IMR-90 (cell line): Measurements from ENCODE around the gene SMAD2. TPM values are rescaled to one million over a fixed set of nuclear protein-coding genes. Genes with fewer than 3 reads are reported as not detected.

Experiments used
- ATAC-seq: fragments of 200-7000 bp; cut with Tn5 transposase; 2 replicates; pipeline ENCODE4 v1.9.1; 2020; ENCODE audit warnings: low read depth, mild to moderate bottlenecking, moderate library complexity
- BruUV-seq: library from RNA; stranded (reverse); fragments of 400-500 nt; replicated peaks from 2 replicates; lab custom pipeline; 2021; lab: Mats Ljungman, UMichigan
- CTCF ChIA-PET: fragments of 300-600 bp; formaldehyde crosslinking; extraction: SDS; loops from one replicate; lab custom pipeline; 2021; ENCODE audit warnings: antibody characterized with exemption; lab: Yijun Ruan, JAX
- POLR2A ChIA-PET: fragments of 300-600 bp; sonication (Branson Sonifier 250); formaldehyde crosslinking; loops from one replicate; lab custom pipeline; 2022; ENCODE audit warnings: antibody characterized with exemption; ENCODE audit not compliant: unreplicated experiment; lab: Charles Lee
- DNase-seq: peaks from one replicate; pipeline ENCODE4 v3.0.0; 2013
- H2AFZ ChIP-seq: replicated peaks from 2 replicates; pipeline ENCODE3; 2013; ENCODE audit warnings: low read length, mild to moderate bottlenecking; ENCODE audit not compliant: poor library complexity
- H2AK5ac ChIP-seq: 2 replicates; pipeline ENCODE4 v1.6.1; 2013; ENCODE audit warnings: low read depth, low read length, inconsistent platforms
- H2AK9ac ChIP-seq: replicated peaks from 2 replicates; pipeline ENCODE3; 2013; ENCODE audit warnings: mild to moderate bottlenecking, low read depth, low read length, moderate library complexity; ENCODE audit not compliant: poor library complexity
- H2BK120ac ChIP-seq: 2 replicates; pipeline ENCODE4 v1.6.1; 2013; ENCODE audit warnings: low read depth, low read length, inconsistent platforms
- H2BK15ac ChIP-seq: 3 replicates; pipeline ENCODE4 v1.6.1; 2013; ENCODE audit warnings: low read depth, low read length, inconsistent platforms
- H2BK20ac ChIP-seq: 2 replicates; pipeline ENCODE4 v1.6.1; 2013; ENCODE audit warnings: low read depth, mild to moderate bottlenecking, inconsistent platforms, low read length, moderate library complexity
- H2BK5ac ChIP-seq: 2 replicates; pipeline ENCODE4 v1.6.1; 2013; ENCODE audit warnings: mild to moderate bottlenecking, low read depth, low read length, inconsistent platforms; ENCODE audit not compliant: poor library complexity, severe bottlenecking
- H3K14ac ChIP-seq: replicated peaks from 2 replicates; pipeline ENCODE4 v1.6.1; 2013; ENCODE audit warnings: low read depth, low read length, inconsistent platforms
- H3K18ac ChIP-seq: 2 replicates; pipeline ENCODE4 v1.6.1; 2013; ENCODE audit warnings: low read depth, low read length, control low read depth
- H3K23ac ChIP-seq: 2 replicates; pipeline ENCODE4 v1.6.1; 2013; ENCODE audit warnings: low read depth, low read length, inconsistent platforms
- H3K27ac ChIP-seq: 2 replicates; pipeline ENCODE4 v1.5.1; 2013; ENCODE audit warnings: mild to moderate bottlenecking, control low read depth, low read length; ENCODE audit not compliant: insufficient read depth
- H3K27me3 ChIP-seq: 2 replicates; pipeline ENCODE4 v1.6.1; 2013; ENCODE audit warnings: low read length; ENCODE audit not compliant: control insufficient read depth, insufficient read depth
- H3K36me3 ChIP-seq: 2 replicates; pipeline ENCODE4 v1.6.1; 2013; ENCODE audit warnings: low read length, mixed read lengths; ENCODE audit not compliant: control insufficient read depth, insufficient read depth
- H3K4ac ChIP-seq: 2 replicates; pipeline ENCODE4 v1.6.1; 2013; ENCODE audit warnings: low read depth, low read length, inconsistent platforms
- H3K4me1 ChIP-seq: 2 replicates; pipeline ENCODE4 v1.6.1; 2013; ENCODE audit warnings: low read length, mixed read lengths; ENCODE audit not compliant: control insufficient read depth, insufficient read depth
- H3K4me2 ChIP-seq: 2 replicates; pipeline ENCODE4 v1.6.1; 2013; ENCODE audit warnings: low read depth, mild to moderate bottlenecking, control low read depth, low read length, moderate library complexity
- H3K4me3 ChIP-seq: 2 replicates; pipeline ENCODE4 v1.5.1; 2013; ENCODE audit warnings: low read depth, mild to moderate bottlenecking, control low read depth, low read length, moderate library complexity; ENCODE audit not compliant: insufficient read depth
- H3K56ac ChIP-seq: 2 replicates; pipeline ENCODE4 v1.6.1; 2013; ENCODE audit warnings: low read length, inconsistent platforms; ENCODE audit not compliant: insufficient read depth; ENCODE audit errors: extremely low read depth
- H3K79me1 ChIP-seq, 2 experiments: 2 replicates each; pipeline ENCODE4 v1.6.1; 2013; ENCODE audit warnings: low read length in 2 of 2, inconsistent platforms in 1 of 2, low read depth in 1 of 2
- H3K9ac ChIP-seq: 2 replicates; pipeline ENCODE4 v1.6.1; 2013; ENCODE audit warnings: low read depth, low read length, control low read depth
- H3K9me1 ChIP-seq: 2 replicates; pipeline ENCODE4 v1.6.1; 2013; ENCODE audit warnings: low read length, inconsistent platforms; ENCODE audit not compliant: insufficient read depth
- H3K9me3 ChIP-seq: 2 replicates; pipeline ENCODE4 v1.6.1; 2013; ENCODE audit warnings: low read length; ENCODE audit not compliant: control insufficient read depth, insufficient read depth
- H4K20me1 ChIP-seq: 2 replicates; pipeline ENCODE4 v1.6.1; 2013; ENCODE audit warnings: low read length, inconsistent platforms; ENCODE audit not compliant: insufficient read depth
- H4K5ac ChIP-seq: 2 replicates; pipeline ENCODE4 v1.6.1; 2013; ENCODE audit warnings: mild to moderate bottlenecking, low read depth, low read length, control low read depth
- H4K8ac ChIP-seq, 2 experiments: 2 replicates each; pipeline ENCODE4 v1.6.1; 2013; ENCODE audit warnings: low read depth in 2 of 2, low read length in 2 of 2, control low read depth in 1 of 2, inconsistent platforms in 1 of 2
- H4K91ac ChIP-seq: 2 replicates; pipeline ENCODE4 v1.6.1; 2013; ENCODE audit warnings: low read depth, low read length, inconsistent platforms; ENCODE audit not compliant: insufficient read depth
- BHLHE40 ChIP-seq: fragments of 150-350 bp; IDR thresholded peaks from 2 replicates; pipeline ENCODE4 v1.6.1; 2016; ENCODE audit warnings: mild to moderate bottlenecking, low read depth, low read length
- CEBPB ChIP-seq: IDR thresholded peaks from 2 replicates; pipeline ENCODE4 v1.6.1; 2012; ENCODE audit warnings: low read depth, low read length, improper control_type of control experiment
- CHD1 ChIP-seq: IDR thresholded peaks from 2 replicates; pipeline ENCODE4 v1.6.1; 2012; ENCODE audit warnings: low read depth, low read length, improper control_type of control experiment
- ELK1 ChIP-seq: fragments of 150-350 bp; IDR thresholded peaks from 2 replicates; pipeline ENCODE4 v1.6.1; 2016; ENCODE audit warnings: low read depth, mild to moderate bottlenecking, low read length, moderate library complexity, borderline replicate concordance
- FOS ChIP-seq: fragments of 150-350 bp; IDR thresholded peaks from 2 replicates; pipeline ENCODE4 v1.6.1; 2016; ENCODE audit warnings: low read depth, low read length
- MAFK ChIP-seq: IDR thresholded peaks from 2 replicates; pipeline ENCODE4 v1.6.1; 2012; ENCODE audit warnings: low read depth, low read length, improper control_type of control experiment
- MXI1 ChIP-seq: IDR thresholded peaks from 2 replicates; pipeline ENCODE4 v1.6.1; 2012; ENCODE audit warnings: low read depth, mild to moderate bottlenecking, low read length, moderate library complexity, borderline replicate concordance
- SMC3 ChIP-seq: fragments of 150-350 bp; IDR thresholded peaks from 2 replicates; pipeline ENCODE4 v1.6.1; 2016; ENCODE audit warnings: low read depth, mild to moderate bottlenecking, antibody characterized with exemption, low read length, moderate library complexity
- WGBS, 2 experiments: methylation state at CpG; one replicate each; pipeline versions ENCODE4 v1.1.5 to v1.1.7; 2013; ENCODE audit warnings: missing lambda C conversion rate in 2 of 2; ENCODE audit not compliant: insufficient read length in 1 of 2; ENCODE audit errors: extremely low coverage in 2 of 2; 5-methylcytosine and 5-hydroxymethylcytosine counted together
- dilution Hi-C: fragments of 300-500 bp; cut with HindIII; formaldehyde crosslinking; loops from one replicate; pipeline ENCODE4 v1.14.3; 2018; ENCODE audit warnings: low sequenced_read_pairs; ENCODE audit not compliant: unreplicated experiment
- in situ Hi-C: fragments of 300-500 bp; cut with MboI; formaldehyde crosslinking; loops from 3 replicates; pipeline ENCODE4 v1.14.3; 2019; ENCODE audit warnings: low sequenced_read_pairs, inconsistent platforms, mixed read lengths
- intact Hi-C: fragments of 100-400 bp; cut with micrococcal nuclease; formaldehyde crosslinking; loops from 2 replicates; pipeline ENCODE4 v1.10.0; 2022
- polyA plus RNA-seq, 3 experiments: library from polyadenylated mRNA; depleted of rRNA; stranded (reverse); fragments of >200 nt; gene quantifications; 2 replicates each; pipeline ENCODE4 v1.2.3, GENCODE V29; 2012; ENCODE audit warnings: low replicate concordance in 1 of 3
- total RNA-seq: library from RNA; depleted of rRNA; stranded (reverse); fragments of >200 nt; gene quantifications from 2 replicates; pipeline ENCODE4 v1.2.3, GENCODE V29; 2012

SMAD2 gene
- total and polyA plus RNA-seq, 2 of the 4 experiments (the other 2 are of a cell fraction), result 41.7 to 171 TPM

GRCh38 chr18:47831351-47831750 lies 99.1 kb downstream of the SMAD2 start:
- Histone ChIP-seq H4K5ac (no peak overlapping the region), H4K20me1 (no peaks in the 10 kb centered on the region), H3K27me3 (no peaks in the 10 kb centered on the region), H3K4me3 (no peak overlapping the region), H2AK5ac (no peak overlapping the region), H2BK15ac (no peak overlapping the region), H3K4me2 (no peak overlapping the region), H3K9ac (no peak overlapping the region), H2AK9ac (no peak overlapping the region), H3K14ac (no peak overlapping the region), H3K4ac (no peak overlapping the region), H3K18ac (no peak overlapping the region), H3K56ac (no peak overlapping the region), H3K9me3 (no peaks in the 10 kb centered on the region), H3K36me3 (0 out of 2 replicates have a peak, but pooled peaks cover under 1% of the 10 kb centered on the region), H2BK5ac (no peak overlapping the region), H3K79me1 (no peaks in the 10 kb centered on the region), H4K8ac (no peak overlapping the region), H3K4me1 (peaks cover 2% of the 10 kb centered on the region; the same call in 1 of the 2 replicates), H3K9me1 (no peaks in the 10 kb centered on the region), H2BK120ac (no peak overlapping the region), H4K91ac (no peak overlapping the region), H3K27ac (no peak overlapping the region), H3K23ac (no peak overlapping the region), H2AFZ (no peak overlapping the region), H2BK20ac (no peak overlapping the region)
- WGBS, 2 experiments, result no CpG with 5 or more reads among the region's 1 CpG
- intact Hi-C loops (loop anchor here (5.0 kb wide), 1 partner anchor 96 kb away; no protein-coding TSS in a partner anchor), dilution Hi-C loops (no loop called here), in situ Hi-C loops (no loop called here)
- CTCF ChIA-PET, result no interaction called here
- DNase-seq, result no peak
- no peak for ATAC-seq
- BruUV-seq, result no TSS peak
- POLR2A ChIA-PET, result no interaction called here
- no peak for TF ChIP-seq ELK1
- TF ChIP-seq MXI1, result no peak
- no peak for TF ChIP-seq CHD1
- TF ChIP-seq SMC3, result no peak
- no peak for TF ChIP-seq BHLHE40
- no peak for TF ChIP-seq CEBPB
- TF ChIP-seq FOS, result no peak
- no peak for TF ChIP-seq MAFK
